HepG2 (cell line): ENCODE data around the gene HKDC1. TPM values are rescaled to one million over a fixed set of nuclear protein-coding genes. Genes with fewer than 3 reads are reported as not detected.

Experiments used
- ATAC-seq: fragments of 200-7000 bp; cut with Tn5 transposase; 3 replicates; pipeline ENCODE4 v1.9.1; 2020; ENCODE audit warnings: mild to moderate bottlenecking, moderate library complexity
- BruUV-seq: library from RNA; stranded (reverse); fragments of 400-500 nt; replicated peaks from 2 replicates; lab custom pipeline; 2021; lab: Mats Ljungman, UMichigan
- CTCF ChIA-PET: fragments of 300-600 bp; formaldehyde crosslinking; extraction: SDS; loops from one replicate; lab custom pipeline; 2021; ENCODE audit warnings: low total read pairs, inconsistent platforms, low intra/inter-chr PET ratio; lab: Yijun Ruan, JAX
- POLR2A ChIA-PET: fragments of 350-600 bp; sonication (Branson Sonifier 250); formaldehyde crosslinking; loops from one replicate; lab custom pipeline; 2020; ENCODE audit warnings: antibody characterized with exemption, inconsistent platforms; lab: Yijun Ruan, JAX
- DNase-seq: peaks from one replicate; pipeline ENCODE4 v3.0.0-alpha.2; 2015; ENCODE audit warnings: low spot score
- FAIRE-seq: peaks from 3 replicates; lab custom pipeline; 2011; peaks lifted over from hg19 to GRCh38; lab: Jason Lieb, UNC
- H2AFZ ChIP-seq: one replicate; pipeline ENCODE4 v1.6.1; 2011; ENCODE audit warnings: low read length, inconsistent platforms
- H3K27ac ChIP-seq: fragments of 300-600 bp; 3 replicates; pipeline ENCODE4 v1.8.0; 2011; ENCODE audit warnings: mixed run types, mild to moderate bottlenecking, mixed read lengths, low read length, inconsistent platforms; ENCODE audit not compliant: insufficient read depth; ENCODE audit errors: extremely low read length
- H3K27me3 ChIP-seq, 2 experiments: fragments of 200-600 bp in 1 of 2; 2 replicates in 1 of 2; 3 replicates in 1 of 2; pipeline versions ENCODE4 v1.6.0 to v1.8.0; 2011; ENCODE audit warnings: low read length in 2 of 2, mild to moderate bottlenecking in 2 of 2, moderate library complexity in 2 of 2, inconsistent platforms in 1 of 2; ENCODE audit not compliant: insufficient read depth in 2 of 2, control insufficient read depth in 1 of 2
- H3K36me3 ChIP-seq, 2 experiments: fragments of 200-600 bp in 1 of 2; replicated peaks in 1 of 2; 2 replicates in 1 of 2; 3 replicates in 1 of 2; pipeline versions ENCODE4 v1.5.1 to v1.8.0; 2011; ENCODE audit warnings: low read length in 2 of 2, inconsistent platforms in 1 of 2; ENCODE audit not compliant: insufficient read depth in 2 of 2, control insufficient read depth in 1 of 2
- H3K4me1 ChIP-seq: 2 replicates; pipeline ENCODE4 v1.5.1; 2012; ENCODE audit warnings: low read length, inconsistent platforms; ENCODE audit not compliant: insufficient read depth
- H3K4me2 ChIP-seq: 2 replicates; pipeline ENCODE4 v1.6.0; 2011; ENCODE audit warnings: low read depth, low read length, inconsistent platforms
- H3K4me3 ChIP-seq, 3 experiments: fragments of 200-600 bp in 1 of 3; sonication (generic), shearing (Covaris generic) in 1 of 3; replicated peaks in 1 of 3; 2 replicates each; pipeline ENCODE4 v1.5.1; 2011 to 2016; ENCODE audit warnings: low read length in 3 of 3, inconsistent platforms in 2 of 3, low read depth in 2 of 3, mild to moderate bottlenecking in 2 of 3, control low read depth in 1 of 3, mixed read lengths in 1 of 3; ENCODE audit not compliant: insufficient read depth in 1 of 3
- H3K79me2 ChIP-seq: one replicate; pipeline ENCODE4 v1.6.1; 2011; ENCODE audit warnings: low read length, inconsistent platforms; ENCODE audit not compliant: insufficient read depth
- H3K9ac ChIP-seq: 2 replicates; pipeline ENCODE4 v1.6.0; 2011; ENCODE audit warnings: mild to moderate bottlenecking, low read depth, low read length, inconsistent platforms; ENCODE audit not compliant: insufficient read depth
- H3K9me3 ChIP-seq: 2 replicates; pipeline ENCODE4 v1.5.1; 2012; ENCODE audit warnings: mild to moderate bottlenecking, low read length
- H4K20me1 ChIP-seq: 2 replicates; pipeline ENCODE4 v1.6.0; 2011; ENCODE audit warnings: inconsistent platforms, mild to moderate bottlenecking, low read length, moderate library complexity; ENCODE audit not compliant: insufficient read depth
- CEBPG ChIP-seq: IDR thresholded peaks from 2 replicates; pipeline ENCODE4 v1.6.1; 2016
- FOSL1 ChIP-seq: sonication (generic); formaldehyde crosslinking; IDR thresholded peaks from 2 replicates; pipeline ENCODE4 v1.9.0; 2021; ENCODE audit warnings: missing genetic modification reagents, borderline replicate concordance
- GLMP ChIP-seq: sonication (generic); formaldehyde crosslinking; IDR thresholded peaks from 2 replicates; pipeline ENCODE4 v1.9.0; 2021; ENCODE audit warnings: missing genetic modification reagents, mild to moderate bottlenecking, borderline replicate concordance
- HMGA1 ChIP-seq: sonication (generic); formaldehyde crosslinking; conservative IDR thresholded peaks from 2 replicates; pipeline ENCODE4 v1.4.0; 2020; ENCODE audit warnings: missing genetic modification reagents
- JUN ChIP-seq: sonication (generic); formaldehyde crosslinking; IDR thresholded peaks from 2 replicates; pipeline ENCODE4 v1.4.0; 2020; ENCODE audit warnings: mild to moderate bottlenecking, missing genetic modification reagents
- POGZ ChIP-seq: sonication (generic); formaldehyde crosslinking; IDR thresholded peaks from 2 replicates; pipeline ENCODE4 v1.4.0; 2020; ENCODE audit warnings: mild to moderate bottlenecking, missing genetic modification reagents
- SIX4 ChIP-seq: sonication (generic); formaldehyde crosslinking; IDR thresholded peaks from 2 replicates; pipeline ENCODE4 v1.4.0; 2020; ENCODE audit warnings: missing genetic modification reagents
- SKI ChIP-seq: fragments of 450-650 bp; IDR thresholded peaks from one replicate; pipeline ENCODE4 v1.6.1; 2018; ENCODE audit warnings: mild to moderate bottlenecking; ENCODE audit not compliant: partially characterized antibody
- SRSF1 ChIP-seq: fragments of 200-400 bp; formaldehyde crosslinking; optimal IDR thresholded peaks from 2 replicates; pipeline ENCODE3; 2017; ENCODE audit warnings: mild to moderate bottlenecking, low read depth, low read length, moderate library complexity
- ZBTB42 ChIP-seq: sonication (generic); formaldehyde crosslinking; IDR thresholded peaks from 2 replicates; pipeline ENCODE4 v1.5.0; 2020; ENCODE audit warnings: mild to moderate bottlenecking, missing genetic modification reagents
- ZFP82 ChIP-seq: sonication (generic); formaldehyde crosslinking; IDR thresholded peaks from 2 replicates; pipeline ENCODE4 v1.5.1; 2020; ENCODE audit warnings: mild to moderate bottlenecking, missing genetic modification reagents, borderline replicate concordance
- ZNF18 ChIP-seq: sonication (generic); formaldehyde crosslinking; IDR thresholded peaks from 2 replicates; pipeline ENCODE4 v1.8.0; 2022; ENCODE audit warnings: mild to moderate bottlenecking, missing genetic modification reagents; ENCODE audit not compliant: insufficient replicate concordance
- ZNF263 ChIP-seq: sonication (generic); formaldehyde crosslinking; IDR thresholded peaks from 2 replicates; pipeline ENCODE4 v1.4.0; 2020; ENCODE audit warnings: missing genetic modification reagents
- ZNF530 ChIP-seq: sonication (generic); formaldehyde crosslinking; IDR thresholded peaks from 2 replicates; pipeline ENCODE4 v1.5.0; 2020; ENCODE audit warnings: low read depth, mild to moderate bottlenecking, missing genetic modification reagents
- WGBS: methylation state at CpG from one replicate; pipeline ENCODE4 v1.1.6; 2017; ENCODE audit warnings: low lambda C conversion rate; 5-methylcytosine and 5-hydroxymethylcytosine counted together
- in situ Hi-C: cut with HindIII; loops from 2 replicates; pipeline ENCODE4 v1.10.0; 2017; ENCODE audit warnings: low pct_unique_long_range_greater_than_20kb; ENCODE audit not compliant: extremely low pct_ligation_motif_present
- intact Hi-C: fragments of 100-400 bp; cut with micrococcal nuclease; formaldehyde crosslinking; loops from one replicate; pipeline ENCODE4 v1.10.0; 2022; ENCODE audit not compliant: unreplicated experiment
- polyA plus RNA-seq, 8 experiments: library from polyadenylated mRNA; depleted of rRNA in 3 of 8; stranded (reverse) in 7 of 8; unstranded in 1 of 8; fragments of >200 nt; fragmentation: Illumina TruSeq in 4 of 8; extraction: Trizol in 4 of 8; gene quantifications; 2 replicates each; pipeline versions ENCODE4 v1.2.1 to v1.2.3, GENCODE V29; 2011 to 2016; ENCODE audit warnings: low read depth in 4 of 8, missing spikeins in 1 of 8, mixed read lengths in 1 of 8; ENCODE audit not compliant: insufficient read depth in 1 of 8
- total RNA-seq, 5 experiments: library from RNA; depleted of rRNA; stranded (reverse); fragments of >200 nt; fragmentation: Illumina TruSeq; extraction: Trizol; gene quantifications; 2 replicates each; pipeline ENCODE4 v1.2.3, GENCODE V29; 2016; ENCODE audit warnings: low read depth in 1 of 5
- TF ChIP-seq, protein P1 (sequence below): sonication (generic); formaldehyde crosslinking; IDR thresholded peaks from 2 replicates; pipeline ENCODE4 v1.5.1; 2020; ENCODE audit warnings: mild to moderate bottlenecking, missing genetic modification reagents, moderate library complexity

Gene HKDC1
- total and polyA plus RNA-seq, 2 of the 13 experiments (the other 11 are each of a cell fraction or from before 2014, with no cell fraction given), result 8.1 to 12.4 TPM

GRCh38 chr10:69172241-69172982, 47.7 kb upstream of the HKDC1 start:
- Histone ChIP-seq H3K4me2 (no peak overlapping the region), H3K4me1 (no peaks in the 10 kb centered on the region), H3K27ac (no peak overlapping the region), H3K36me3 (peaks cover 1 to 19% of the 10 kb centered on the region in 2 experiments), H2AFZ (no peak overlapping the region), H3K9ac (no peak overlapping the region), H3K9me3 (no peaks in the 10 kb centered on the region), H3K79me2 (no peaks in the 10 kb centered on the region), H3K27me3 (no peaks in the 10 kb centered on the region), H3K4me3 (no peak overlapping the region), H4K20me1 (no peaks in the 10 kb centered on the region)
- ATAC-seq (no peak), DNase-seq (no peak), FAIRE-seq (no peak)
- ChIA-PET CTCF (no interaction called here), POLR2A (no interaction called here)
- intact Hi-C loops (loop anchor here (10.0 kb wide), 1 partner anchor 48 kb away; the partner anchor contains the start of gene VPS26A), in situ Hi-C loops (no loop called here)
- WGBS, result 94% methylated on average over 3 of the region's 3 CpGs
- TF ChIP-seq GLMP (CRISPR knock-in tag) (no peak), JUN (no peak), SKI (no peak), SIX4 (CRISPR knock-in tag) (no peak), POGZ (CRISPR knock-in tag) (no peak), FOSL1 (CRISPR knock-in tag) (no peak), ZNF263 (CRISPR knock-in tag) (no peak), CEBPG (CRISPR knock-in tag) (no peak), ZNF18 (CRISPR knock-in tag) (no peak), ZNF530 (CRISPR knock-in tag) (no peak), SRSF1 (no peak), ZFP82 (CRISPR knock-in tag) (no peak), ZBTB42 (CRISPR knock-in tag) (no peak), HMGA1 (CRISPR knock-in tag) (no peak)
- TF ChIP-seq, protein P1, sequence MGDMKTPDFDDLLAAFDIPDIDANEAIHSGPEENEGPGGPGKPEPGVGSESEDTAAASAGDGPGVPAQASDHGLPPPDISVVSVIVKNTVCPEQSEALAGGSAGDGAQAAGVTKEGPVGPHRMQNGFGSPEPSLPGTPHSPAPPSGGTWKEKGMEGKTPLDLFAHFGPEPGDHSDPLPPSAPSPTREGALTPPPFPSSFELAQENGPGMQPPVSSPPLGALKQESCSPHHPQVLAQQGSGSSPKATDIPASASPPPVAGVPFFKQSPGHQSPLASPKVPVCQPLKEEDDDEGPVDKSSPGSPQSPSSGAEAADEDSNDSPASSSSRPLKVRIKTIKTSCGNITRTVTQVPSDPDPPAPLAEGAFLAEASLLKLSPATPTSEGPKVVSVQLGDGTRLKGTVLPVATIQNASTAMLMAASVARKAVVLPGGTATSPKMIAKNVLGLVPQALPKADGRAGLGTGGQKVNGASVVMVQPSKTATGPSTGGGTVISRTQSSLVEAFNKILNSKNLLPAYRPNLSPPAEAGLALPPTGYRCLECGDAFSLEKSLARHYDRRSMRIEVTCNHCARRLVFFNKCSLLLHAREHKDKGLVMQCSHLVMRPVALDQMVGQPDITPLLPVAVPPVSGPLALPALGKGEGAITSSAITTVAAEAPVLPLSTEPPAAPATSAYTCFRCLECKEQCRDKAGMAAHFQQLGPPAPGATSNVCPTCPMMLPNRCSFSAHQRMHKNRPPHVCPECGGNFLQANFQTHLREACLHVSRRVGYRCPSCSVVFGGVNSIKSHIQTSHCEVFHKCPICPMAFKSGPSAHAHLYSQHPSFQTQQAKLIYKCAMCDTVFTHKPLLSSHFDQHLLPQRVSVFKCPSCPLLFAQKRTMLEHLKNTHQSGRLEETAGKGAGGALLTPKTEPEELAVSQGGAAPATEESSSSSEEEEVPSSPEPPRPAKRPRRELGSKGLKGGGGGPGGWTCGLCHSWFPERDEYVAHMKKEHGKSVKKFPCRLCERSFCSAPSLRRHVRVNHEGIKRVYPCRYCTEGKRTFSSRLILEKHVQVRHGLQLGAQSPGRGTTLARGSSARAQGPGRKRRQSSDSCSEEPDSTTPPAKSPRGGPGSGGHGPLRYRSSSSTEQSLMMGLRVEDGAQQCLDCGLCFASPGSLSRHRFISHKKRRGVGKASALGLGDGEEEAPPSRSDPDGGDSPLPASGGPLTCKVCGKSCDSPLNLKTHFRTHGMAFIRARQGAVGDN (CRISPR knock-in tag), result no peak
- no TSS peak for BruUV-seq
